Measurements from ENCODE around the gene EPB41L4A. TPM values are rescaled to one million over a fixed set of nuclear protein-coding genes. Genes with fewer than 3 reads are reported as not detected.

EPB41L4A gene
- total RNA-seq, 2 donors from 2014 or later: 7.7 to 9.9 TPM

GRCh38 chr5:112201141-112201540 lies 217.9 kb downstream of the EPB41L4A start:
- Histone ChIP-seq H3K4me3 (ENCODE audit: low read length) (no peak overlapping the region), H3K4me1 (ENCODE audit: control insufficient read depth, insufficient read depth, low read length) (peaks cover 15% of the 10 kb centered on the region), H3K9me3 (ENCODE audit: control insufficient read depth, low read length) (no peaks in the 10 kb centered on the region), H3K9ac (ENCODE audit: extremely low read depth, low read length, poor library complexity, severe bottlenecking) (no peak overlapping the region), H3K27ac (ENCODE audit: low read depth, low read length) (no peak overlapping the region), H3K27me3 (ENCODE audit: control insufficient read depth, insufficient read depth, low read length, poor library complexity, severe bottlenecking) (no peaks in the 10 kb centered on the region), H3K36me3 (ENCODE audit: control insufficient read depth, insufficient read depth, low read length) (no peaks in the 10 kb centered on the region)
- Mint-ChIP-seq H3K27me3 (ENCODE audit: insufficient read depth) (peaks cover 19% of the 10 kb centered on the region), H3K4me3 (no peak overlapping the region), H3K36me3 (ENCODE audit: low read depth) (no peaks in the 10 kb centered on the region), H3K4me1 (peaks cover 27% of the 10 kb centered on the region), H3K27ac (no peak overlapping the region), H3K9me3 (no peaks in the 10 kb centered on the region)
- no peak for TF ChIP-seq CTCF (conservative IDR thresholded peaks at IDR 0.05)
- 83 to 90% methylated on average over 1 to 3 of the region's 3 CpGs for WGBS, 2 experiments (ENCODE audit: insufficient coverage in 1 of 2, insufficient read length in 1 of 2)
- no peak for DNase-seq

- DNase-seq: no peak
- H3K36me3 ChIP-seq (ENCODE audit: control insufficient read depth, insufficient read depth, low read length): no peaks in the 10 kb centered on the region
- H3K36me3 Mint-ChIP-seq (ENCODE audit: low read depth): no peaks in the 10 kb centered on the region
- H3K27ac Mint-ChIP-seq: no peak overlapping the region
- H3K4me3 ChIP-seq (ENCODE audit: low read length): no peak overlapping the region
- no peaks in the 10 kb centered on the region for H3K27me3 ChIP-seq (ENCODE audit: control insufficient read depth, insufficient read depth, low read length, poor library complexity, severe bottlenecking)
- WGBS, 2 experiments (ENCODE audit: insufficient coverage in 1 of 2, insufficient read length in 1 of 2): 86 to 95% methylated on average over 3 of the region's 3 CpGs
- no peaks in the 10 kb centered on the region for H3K9me3 ChIP-seq (ENCODE audit: control insufficient read depth, low read length)
- H3K27ac ChIP-seq (ENCODE audit: low read depth, low read length): no peak overlapping the region
- peaks cover 18% of the 10 kb centered on the region for H3K27me3 Mint-ChIP-seq (ENCODE audit: insufficient read depth)
- no peak overlapping the region for H3K9ac ChIP-seq (ENCODE audit: extremely low read depth, low read length, poor library complexity, severe bottlenecking)
- no peak for TF ChIP-seq CTCF (conservative IDR thresholded peaks at IDR 0.05)
- no peaks in the 10 kb centered on the region for H3K9me3 Mint-ChIP-seq
- no peak overlapping the region for H3K4me3 Mint-ChIP-seq
- H3K4me1 ChIP-seq (ENCODE audit: control insufficient read depth, insufficient read depth, low read length): peaks cover 11% of the 10 kb centered on the region
- peaks cover 18% of the 10 kb centered on the region for H3K4me1 Mint-ChIP-seq
Measured at GRCh38 chr5:112200131-112200530, 218.9 kb downstream of the EPB41L4A start.

- no peak overlapping the region for H3K4me3 ChIP-seq (ENCODE audit: low read length)
- no peak overlapping the region for H3K27ac Mint-ChIP-seq
- no peak overlapping the region for H3K9ac ChIP-seq (ENCODE audit: extremely low read depth, low read length, poor library complexity, severe bottlenecking)
- no peaks in the 10 kb centered on the region for H3K4me1 ChIP-seq (ENCODE audit: control insufficient read depth, insufficient read depth, low read length)
- no peak for DNase-seq
- no peak overlapping the region for H3K27ac ChIP-seq (ENCODE audit: low read depth, low read length)
- peaks cover 5% of the 10 kb centered on the region for H3K27me3 Mint-ChIP-seq (ENCODE audit: insufficient read depth)
- WGBS, 2 experiments (ENCODE audit: insufficient coverage in 1 of 2, insufficient read length in 1 of 2): 92 to 100% methylated on average over 3 of the region's 3 CpGs
- no peaks in the 10 kb centered on the region for H3K9me3 Mint-ChIP-seq
- H3K4me3 Mint-ChIP-seq: no peak overlapping the region
- peaks cover 3% of the 10 kb centered on the region for H3K4me1 Mint-ChIP-seq
- no peaks in the 10 kb centered on the region for H3K36me3 ChIP-seq (ENCODE audit: control insufficient read depth, insufficient read depth, low read length)
- no peaks in the 10 kb centered on the region for H3K36me3 Mint-ChIP-seq (ENCODE audit: low read depth)
- no peaks in the 10 kb centered on the region for H3K27me3 ChIP-seq (ENCODE audit: control insufficient read depth, insufficient read depth, low read length, poor library complexity, severe bottlenecking)
- no peak for TF ChIP-seq CTCF (conservative IDR thresholded peaks at IDR 0.05)
- no peaks in the 10 kb centered on the region for H3K9me3 ChIP-seq (ENCODE audit: control insufficient read depth, low read length)
Measured at GRCh38 chr5:112196584-112196983, 222.5 kb downstream of the EPB41L4A start.

Measured in endodermal cell (in vitro differentiated cells).